Coronary artery (tissue), 2 donors: Measurements from ENCODE around the gene USP17L17.
"Not testable (repeated sequence)": the region's sequence is repeated elsewhere in the genome, so short reads cannot be mapped to it uniquely, and the experiment has no call there.

ENCODE experiments used
- DNase-seq: peaks from one replicate; pipeline ENCODE4 v3.0.0-alpha.2; 2017; ENCODE audit warnings: low spot score
- H3K27ac ChIP-seq, 2 donors: fragments of 200-600 bp; sonication (generic); one replicate each; pipeline ENCODE4 v1.5.1; 2016 to 2019
- H3K4me3 ChIP-seq: fragments of 200-600 bp; sonication (generic); 2 replicates; pipeline ENCODE4 v1.5.1; 2016; ENCODE audit warnings: mild to moderate bottlenecking, moderate library complexity

USP17L17 gene, protein sequence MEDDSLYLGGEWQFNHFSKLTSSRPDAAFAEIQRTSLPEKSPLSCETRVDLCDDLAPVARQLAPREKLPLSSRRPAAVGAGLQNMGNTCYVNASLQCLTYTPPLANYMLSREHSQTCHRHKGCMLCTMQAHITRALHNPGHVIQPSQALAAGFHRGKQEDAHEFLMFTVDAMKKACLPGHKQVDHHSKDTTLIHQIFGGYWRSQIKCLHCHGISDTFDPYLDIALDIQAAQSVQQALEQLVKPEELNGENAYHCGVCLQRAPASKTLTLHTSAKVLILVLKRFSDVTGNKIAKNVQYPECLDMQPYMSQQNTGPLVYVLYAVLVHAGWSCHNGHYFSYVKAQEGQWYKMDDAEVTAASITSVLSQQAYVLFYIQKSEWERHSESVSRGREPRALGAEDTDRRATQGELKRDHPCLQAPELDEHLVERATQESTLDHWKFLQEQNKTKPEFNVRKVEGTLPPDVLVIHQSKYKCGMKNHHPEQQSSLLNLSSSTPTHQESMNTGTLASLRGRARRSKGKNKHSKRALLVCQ

DNA sequence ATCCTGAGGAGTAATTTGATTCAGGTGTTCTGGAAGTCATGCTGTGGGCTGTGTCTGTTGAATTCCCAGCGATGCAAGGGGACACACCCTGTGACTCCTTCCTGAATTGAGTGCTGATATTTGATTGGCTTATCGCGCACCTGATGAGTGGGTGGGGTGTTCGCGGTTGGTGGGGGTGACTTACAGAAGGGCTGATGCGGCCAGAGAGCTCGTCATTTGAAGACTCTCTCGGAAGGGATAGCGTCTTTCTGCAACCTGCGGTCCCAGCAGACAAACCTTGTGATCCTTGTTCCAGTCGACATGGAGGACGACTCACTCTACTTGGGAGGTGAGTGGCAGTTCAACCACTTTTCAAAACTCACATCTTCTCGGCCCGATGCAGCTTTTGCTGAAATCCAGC is at the start of gene USP17L17:
Gene USP17L17, plus strand, starts transcription at position 301 of the 400 bp plus-strand sequence. Its CDS starts 0 bp downstream, at position 301.
- not testable (repeated sequence) for H3K27ac ChIP-seq, DNase-seq, H3K4me3 ChIP-seq

DNA sequence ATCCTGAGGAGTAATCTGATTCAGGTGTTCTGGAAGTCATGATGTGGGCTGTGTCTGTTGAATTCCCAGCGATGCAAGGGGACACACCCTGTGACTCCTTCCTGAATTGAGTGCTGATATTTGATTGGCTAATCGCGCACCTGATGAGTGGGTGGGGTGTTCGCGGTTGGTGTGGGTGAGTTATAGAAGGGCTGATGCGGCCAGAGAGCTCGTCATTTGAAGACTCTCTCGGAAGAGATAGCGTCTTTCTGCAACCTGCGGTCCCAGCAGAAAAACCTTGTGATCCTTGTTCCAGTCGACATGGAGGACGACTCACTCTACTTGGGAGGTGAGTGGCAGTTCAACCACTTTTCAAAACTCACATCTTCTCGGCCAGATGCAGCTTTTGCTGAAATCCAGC is 33.3 kb upstream of the USP17L17 start, which contains the start of gene USP17L10:
Gene USP17L10, plus strand, starts transcription at position 301 of the 400 bp plus-strand sequence. Its CDS starts 0 bp downstream, at position 301.
- H3K4me3 ChIP-seq, H3K27ac ChIP-seq, DNase-seq: not testable (repeated sequence)

DNA sequence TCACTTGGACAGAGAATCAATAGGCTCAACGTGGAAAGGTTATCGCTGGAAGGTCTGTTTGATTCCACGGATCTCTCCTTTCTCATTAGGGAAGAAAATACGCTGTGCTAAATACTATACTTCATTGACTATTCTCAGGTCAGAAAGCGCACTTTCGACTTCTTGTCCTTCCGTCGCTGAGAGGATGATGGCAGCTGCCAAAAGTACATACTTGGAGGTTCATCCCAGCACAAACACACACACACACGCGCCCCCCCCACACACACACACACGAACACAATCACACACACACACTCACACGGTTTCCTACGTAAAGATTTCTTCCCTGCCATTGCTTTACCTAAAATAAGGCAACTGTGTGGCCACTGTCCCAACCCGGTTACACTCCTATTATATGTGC is 29.0 kb upstream of the USP17L17 start:
- not testable (repeated sequence) for DNase-seq, H3K27ac ChIP-seq, H3K4me3 ChIP-seq

DNA sequence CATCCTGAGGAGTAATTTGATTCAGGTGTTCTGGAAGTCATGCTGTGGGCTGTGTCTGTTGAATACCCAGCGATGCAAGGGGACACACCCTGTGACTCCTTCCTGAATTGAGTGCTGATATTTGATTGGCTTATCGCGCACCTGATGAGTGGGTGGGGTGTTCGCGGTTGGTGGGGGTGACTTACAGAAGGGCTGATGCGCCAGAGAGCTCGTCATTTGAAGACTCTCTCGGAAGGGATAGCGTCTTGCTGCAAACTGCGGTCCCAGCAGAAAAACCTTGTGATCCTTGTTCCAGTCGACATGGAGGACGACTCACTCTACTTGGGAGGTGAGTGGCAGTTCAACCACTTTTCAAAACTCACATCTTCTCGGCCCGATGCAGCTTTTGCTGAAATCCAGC is 28.6 kb upstream of the USP17L17 start, which contains the start of gene USP17L11:
Gene USP17L11, plus strand, starts transcription at position 301 of the 400 bp plus-strand sequence. Its CDS starts 0 bp downstream, at position 301.
- not testable (repeated sequence) for H3K27ac ChIP-seq, H3K4me3 ChIP-seq, DNase-seq

DNA sequence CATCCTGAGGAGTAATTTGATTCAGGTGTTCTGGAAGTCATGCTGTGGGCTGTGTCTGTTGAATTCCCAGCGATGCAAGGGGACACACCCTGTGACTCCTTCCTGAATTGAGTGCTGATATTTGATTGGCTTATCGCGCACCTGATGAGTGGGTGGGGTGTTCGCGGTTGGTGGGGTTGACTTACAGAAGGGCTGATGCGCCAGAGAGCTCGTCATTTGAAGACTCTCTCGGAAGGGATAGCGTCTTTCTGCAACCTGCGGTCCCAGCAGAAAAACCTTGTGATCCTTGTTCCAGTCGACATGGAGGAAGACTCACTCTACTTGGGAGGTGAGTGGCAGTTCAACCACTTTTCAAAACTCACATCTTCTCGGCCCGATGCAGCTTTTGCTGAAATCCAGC is 23.8 kb upstream of the USP17L17 start, which contains the start of gene USP17L12:
Gene USP17L12, plus strand, starts transcription at position 301 of the 400 bp plus-strand sequence. Its CDS starts 0 bp downstream, at position 301.
- DNase-seq, result not testable (repeated sequence)

DNA sequence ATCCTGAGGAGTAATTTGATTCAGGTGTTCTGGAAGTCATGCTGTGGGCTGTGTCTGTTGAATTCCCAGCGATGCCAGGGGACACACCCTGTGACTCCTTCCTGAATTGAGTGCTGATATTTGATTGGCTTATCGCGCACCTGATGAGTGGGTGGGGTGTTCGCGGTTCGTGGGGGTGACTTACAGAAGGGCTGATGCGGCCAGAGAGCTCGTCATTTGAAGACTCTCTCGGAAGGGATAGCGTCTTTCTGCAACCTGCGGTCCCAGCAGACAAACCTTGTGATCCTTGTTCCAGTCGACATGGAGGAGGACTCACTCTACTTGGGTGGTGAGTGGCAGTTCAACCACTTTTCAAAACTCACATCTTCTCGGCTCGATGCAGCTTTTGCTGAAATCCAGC is 19.1 kb upstream of the USP17L17 start, which contains the start of gene USP17L13:
Gene USP17L13, plus strand, starts transcription at position 301 of the 400 bp plus-strand sequence. Its CDS starts 0 bp downstream, at position 301.
- not testable (repeated sequence) for DNase-seq, H3K4me3 ChIP-seq, H3K27ac ChIP-seq

More for the DNA sequence above, 23.8 kb upstream of the USP17L17 start, which contains the start of gene USP17L12:
- H3K4me3 ChIP-seq, H3K27ac ChIP-seq: not testable (repeated sequence)

DNA sequence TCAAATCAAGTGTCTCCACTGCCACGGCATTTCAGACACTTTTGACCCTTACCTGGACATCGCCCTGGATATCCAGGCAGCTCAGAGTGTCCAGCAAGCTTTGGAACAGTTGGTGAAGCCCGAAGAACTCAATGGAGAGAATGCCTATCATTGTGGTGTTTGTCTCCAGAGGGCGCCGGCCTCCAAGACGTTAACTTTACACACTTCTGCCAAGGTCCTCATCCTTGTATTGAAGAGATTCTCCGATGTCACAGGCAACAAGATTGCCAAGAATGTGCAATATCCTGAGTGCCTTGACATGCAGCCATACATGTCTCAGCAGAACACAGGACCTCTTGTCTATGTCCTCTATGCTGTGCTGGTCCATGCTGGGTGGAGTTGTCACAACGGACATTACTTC is 13.4 kb upstream of the USP17L17 start:
- DNase-seq, H3K4me3 ChIP-seq, H3K27ac ChIP-seq: not testable (repeated sequence)

DNA sequence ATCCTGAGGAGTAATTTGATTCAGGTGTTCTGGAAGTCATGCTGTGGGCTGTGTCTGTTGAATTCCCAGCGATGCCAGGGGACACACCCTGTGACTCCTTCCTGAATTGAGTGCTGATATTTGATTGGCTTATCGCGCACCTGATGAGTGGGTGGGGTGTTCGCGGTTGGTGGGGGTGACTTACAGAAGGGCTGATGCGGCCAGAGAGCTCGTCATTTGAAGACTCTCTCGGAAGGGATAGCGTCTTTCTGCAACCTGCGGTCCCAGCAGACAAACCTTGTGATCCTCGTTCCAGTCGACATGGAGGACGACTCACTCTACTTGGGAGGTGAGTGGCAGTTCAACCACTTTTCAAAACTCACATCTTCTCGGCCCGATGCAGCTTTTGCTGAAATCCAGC is 9.6 kb upstream of the USP17L17 start, which contains the start of gene USP17L15:
Gene USP17L15, plus strand, starts transcription at position 301 of the 400 bp plus-strand sequence. Its CDS starts 0 bp downstream, at position 301.
- not testable (repeated sequence) for H3K27ac ChIP-seq, H3K4me3 ChIP-seq, DNase-seq

DNA sequence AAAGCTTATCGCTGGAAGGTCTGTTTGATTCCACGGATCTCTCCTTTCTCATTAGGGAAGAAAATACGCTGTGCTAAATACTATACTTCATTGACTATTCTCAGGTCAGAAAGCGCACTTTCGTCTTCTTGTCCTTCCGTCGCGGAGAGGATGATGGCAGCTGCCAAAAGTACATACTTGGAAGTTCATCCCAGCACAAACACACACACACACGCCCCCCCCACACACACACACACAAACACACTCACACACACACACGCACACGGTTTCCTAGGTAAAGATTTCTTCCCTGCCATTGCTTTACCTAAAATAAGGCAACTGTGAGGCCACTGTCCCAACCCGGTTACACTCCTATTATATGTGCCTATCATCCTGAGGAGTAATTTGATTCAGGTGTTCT is 5.2 kb upstream of the USP17L17 start:
- not testable (repeated sequence) for H3K4me3 ChIP-seq, H3K27ac ChIP-seq
- peak; percentile 40 for DNase-seq

DNA sequence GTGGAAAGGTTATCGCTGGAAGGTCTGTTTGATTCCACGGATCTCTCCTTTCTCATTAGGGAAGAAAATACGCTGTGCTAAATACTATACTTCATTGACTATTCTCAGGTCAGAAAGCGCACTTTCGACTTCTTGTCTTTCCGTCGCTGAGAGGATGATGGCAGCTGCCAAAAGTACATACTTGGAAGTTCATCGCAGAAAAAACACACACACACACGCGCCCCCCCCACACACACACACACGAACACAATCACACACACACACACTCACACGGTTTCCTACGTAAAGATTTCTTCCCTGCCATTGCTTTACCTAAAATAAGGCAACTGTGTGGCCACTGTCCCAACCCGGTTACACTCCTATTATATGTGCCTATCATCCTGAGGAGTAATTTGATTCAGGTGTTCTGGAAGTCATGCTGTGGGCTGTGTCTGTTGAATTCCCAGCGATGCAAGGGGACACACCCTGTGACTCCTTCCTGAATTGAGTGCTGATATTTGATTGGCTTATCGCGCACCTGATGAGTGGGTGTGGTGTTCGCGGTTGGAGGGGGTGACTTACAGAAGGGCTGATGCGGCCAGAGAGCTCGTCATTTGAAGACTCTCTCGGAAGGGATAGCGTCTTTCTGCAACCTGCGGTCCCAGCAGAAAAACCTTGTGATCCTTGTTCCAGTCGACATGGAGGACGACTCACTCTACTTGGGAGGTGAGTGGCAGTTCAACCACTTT is 4.4 kb downstream of the USP17L17 start, which contains the start of gene USP17L18:
Gene USP17L18, plus strand, starts transcription at position 678 of the 728 bp plus-strand sequence. Its CDS starts 0 bp downstream, at position 678.
- DNase-seq, result peak; percentile 41
- not testable (repeated sequence) for H3K27ac ChIP-seq, H3K4me3 ChIP-seq

DNA sequence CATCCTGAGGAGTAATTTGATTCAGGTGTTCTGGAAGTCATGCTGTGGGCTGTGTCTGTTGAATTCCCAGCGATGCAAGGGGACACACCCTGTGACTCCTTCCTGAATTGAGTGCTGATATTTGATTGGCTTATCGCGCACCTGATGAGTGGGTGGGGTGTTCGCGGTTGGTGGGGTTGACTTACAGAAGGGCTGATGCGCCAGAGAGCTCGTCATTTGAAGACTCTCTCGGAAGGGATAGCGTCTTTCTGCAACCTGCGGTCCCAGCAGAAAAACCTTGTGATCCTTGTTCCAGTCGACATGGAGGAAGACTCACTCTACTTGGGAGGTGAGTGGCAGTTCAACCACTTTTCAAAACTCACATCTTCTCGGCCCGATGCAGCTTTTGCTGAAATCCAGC is 9.4 kb downstream of the USP17L17 start, which contains the start of gene USP17L19:
Gene USP17L19, plus strand, starts transcription at position 301 of the 400 bp plus-strand sequence. Its CDS starts 0 bp downstream, at position 301.
- H3K27ac ChIP-seq, H3K4me3 ChIP-seq, DNase-seq: not testable (repeated sequence)

DNA sequence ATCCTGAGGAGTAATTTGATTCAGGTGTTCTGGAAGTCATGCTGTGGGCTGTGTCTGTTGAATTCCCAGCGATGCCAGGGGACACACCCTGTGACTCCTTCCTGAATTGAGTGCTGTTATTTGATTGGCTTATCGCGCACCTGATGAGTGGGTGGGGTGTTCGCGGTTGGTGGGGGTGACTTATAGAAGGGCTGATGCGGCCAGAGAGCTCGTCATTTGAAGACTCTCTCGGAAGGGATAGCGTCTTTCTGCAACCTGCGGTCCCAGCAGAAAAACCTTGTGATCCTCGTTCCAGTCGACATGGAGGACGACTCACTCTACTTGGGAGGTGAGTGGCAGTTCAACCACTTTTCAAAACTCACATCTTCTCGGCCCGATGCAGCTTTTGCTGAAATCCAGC is 14.1 kb downstream of the USP17L17 start, which contains the start of gene USP17L20:
Gene USP17L20, plus strand, starts transcription at position 301 of the 400 bp plus-strand sequence. Its CDS starts 0 bp downstream, at position 301.
- not testable (repeated sequence) for DNase-seq, H3K27ac ChIP-seq, H3K4me3 ChIP-seq

DNA sequence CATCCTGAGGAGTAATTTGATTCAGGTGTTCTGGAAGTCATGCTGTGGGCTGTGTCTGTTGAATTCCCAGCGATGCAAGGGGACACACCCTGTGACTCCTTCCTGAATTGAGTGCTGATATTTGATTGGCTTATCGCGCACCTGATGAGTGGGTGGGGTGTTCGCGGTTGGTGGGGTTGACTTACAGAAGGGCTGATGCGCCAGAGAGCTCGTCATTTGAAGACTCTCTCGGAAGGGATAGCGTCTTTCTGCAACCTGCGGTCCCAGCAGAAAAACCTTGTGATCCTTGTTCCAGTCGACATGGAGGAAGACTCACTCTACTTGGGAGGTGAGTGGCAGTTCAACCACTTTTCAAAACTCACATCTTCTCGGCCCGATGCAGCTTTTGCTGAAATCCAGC is 18.9 kb downstream of the USP17L17 start, which contains the start of gene USP17L21:
Gene USP17L21, plus strand, starts transcription at position 301 of the 400 bp plus-strand sequence. Its CDS starts 0 bp downstream, at position 301.
- not testable (repeated sequence) for H3K27ac ChIP-seq, H3K4me3 ChIP-seq, DNase-seq

DNA sequence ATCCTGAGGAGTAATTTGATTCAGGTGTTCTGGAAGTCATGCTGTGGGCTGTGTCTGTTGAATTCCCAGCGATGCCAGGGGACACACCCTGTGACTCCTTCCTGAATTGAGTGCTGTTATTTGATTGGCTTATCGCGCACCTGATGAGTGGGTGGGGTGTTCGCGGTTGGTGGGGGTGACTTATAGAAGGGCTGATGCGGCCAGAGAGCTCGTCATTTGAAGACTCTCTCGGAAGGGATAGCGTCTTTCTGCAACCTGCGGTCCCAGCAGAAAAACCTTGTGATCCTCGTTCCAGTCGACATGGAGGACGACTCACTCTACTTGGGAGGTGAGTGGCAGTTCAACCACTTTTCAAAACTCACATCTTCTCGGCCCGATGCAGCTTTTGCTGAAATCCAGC is 23.6 kb downstream of the USP17L17 start, which contains the start of gene USP17L22:
Gene USP17L22, plus strand, starts transcription at position 301 of the 400 bp plus-strand sequence. Its CDS starts 0 bp downstream, at position 301.
- H3K27ac ChIP-seq, H3K4me3 ChIP-seq, DNase-seq: not testable (repeated sequence)

DNA sequence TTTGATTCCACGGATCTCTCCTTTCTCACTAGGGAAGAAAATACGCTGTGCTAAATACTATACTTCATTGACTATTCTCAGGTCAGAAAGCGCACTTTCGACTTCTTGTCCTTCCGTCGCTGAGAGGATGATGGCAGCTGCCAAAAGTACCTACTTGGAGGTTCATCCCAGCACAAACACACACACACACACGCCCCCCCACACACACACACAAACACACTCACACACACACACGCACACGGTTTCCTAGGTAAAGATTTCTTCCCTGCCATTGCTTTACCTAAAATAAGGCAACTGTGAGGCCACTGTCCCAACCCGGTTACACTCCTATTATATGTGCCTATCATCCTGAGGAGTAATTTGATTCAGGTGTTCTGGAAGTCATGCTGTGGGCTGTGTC is 28.0 kb downstream of the USP17L17 start:
- H3K27ac ChIP-seq, H3K4me3 ChIP-seq, DNase-seq: not testable (repeated sequence)
